ENCODE results near the gene TXNL4B.

The TXNL4B gene

GRCh38 chr16:72093448-72094265 is at the start of gene TXNL4B, which contains the start of gene DHX38:
TXNL4B (minus strand) TSS chr16:72093620; CDS start chr16:72090749, 2,871 bp downstream.
DHX38 (plus strand) TSS chr16:72093847; CDS start chr16:72096158, 2,311 bp downstream.
- DNase-seq = peak; percentile 91

GRCh38 chr16:72142476-72142875 is 49.1 kb upstream of the TXNL4B start:
- no peak for DNase-seq

GRCh38 chr16:72139908-72140307 is 46.5 kb upstream of the TXNL4B start:
- DNase-seq = no peak

GRCh38 chr16:72138064-72138572 is 44.7 kb upstream of the TXNL4B start:
- no peak for DNase-seq

- no peak for DNase-seq
Measured at GRCh38 chr16:72137380-72138063, 44.1 kb upstream of the TXNL4B start.

- no peak for DNase-seq
Measured at GRCh38 chr16:72134507-72134906, 41.1 kb upstream of the TXNL4B start.

- no peak for DNase-seq
Measured at GRCh38 chr16:72132726-72133125, 39.3 kb upstream of the TXNL4B start.

GRCh38 chr16:72131036-72131435 is 37.6 kb upstream of the TXNL4B start:
- DNase-seq = no peak

GRCh38 chr16:72129976-72130656 is 36.7 kb upstream of the TXNL4B start:
- no peak for DNase-seq

GRCh38 chr16:72128701-72129100 is 35.3 kb upstream of the TXNL4B start:
- DNase-seq = no peak

GRCh38 chr16:72126429-72126765 is 33.0 kb upstream of the TXNL4B start:
- DNase-seq = no peak

GRCh38 chr16:72125635-72126428 is 32.4 kb upstream of the TXNL4B start:
- DNase-seq = no peak

- peak; percentile 83 for DNase-seq
Measured at GRCh38 chr16:72124761-72125634, 31.6 kb upstream of the TXNL4B start.

- no peak for DNase-seq
Measured at GRCh38 chr16:72124148-72124547, 30.7 kb upstream of the TXNL4B start.

- no peak for DNase-seq
Measured at GRCh38 chr16:72123426-72123825, 30.0 kb upstream of the TXNL4B start.

- DNase-seq = no peak
Measured at GRCh38 chr16:72122916-72123315, 29.5 kb upstream of the TXNL4B start.

GRCh38 chr16:72122308-72122707 is 28.9 kb upstream of the TXNL4B start:
- DNase-seq = no peak

- no peak for DNase-seq
Measured at GRCh38 chr16:72120026-72120425, 26.6 kb upstream of the TXNL4B start.

- no peak for DNase-seq
Measured at GRCh38 chr16:72113616-72113945, 20.2 kb upstream of the TXNL4B start.

GRCh38 chr16:72112906-72113615 is 19.6 kb upstream of the TXNL4B start:
- DNase-seq = no peak

GRCh38 chr16:72112452-72112792 is 19.0 kb upstream of the TXNL4B start:
- DNase-seq = no peak

All from activated CD8-positive, alpha-beta memory T cell treated with anti-CD3 and anti-CD28 coated beads for 24 hours (primary cell).